DMS 273 (cell line): ENCODE measurements around the gene SLC26A9.

ENCODE experiments used
- DNase-seq: peaks from one replicate; lab custom pipeline; 2025; ENCODE audit not compliant: unreplicated experiment; lab: John Stamatoyannopoulos, UW

The SLC26A9 gene

DNA sequence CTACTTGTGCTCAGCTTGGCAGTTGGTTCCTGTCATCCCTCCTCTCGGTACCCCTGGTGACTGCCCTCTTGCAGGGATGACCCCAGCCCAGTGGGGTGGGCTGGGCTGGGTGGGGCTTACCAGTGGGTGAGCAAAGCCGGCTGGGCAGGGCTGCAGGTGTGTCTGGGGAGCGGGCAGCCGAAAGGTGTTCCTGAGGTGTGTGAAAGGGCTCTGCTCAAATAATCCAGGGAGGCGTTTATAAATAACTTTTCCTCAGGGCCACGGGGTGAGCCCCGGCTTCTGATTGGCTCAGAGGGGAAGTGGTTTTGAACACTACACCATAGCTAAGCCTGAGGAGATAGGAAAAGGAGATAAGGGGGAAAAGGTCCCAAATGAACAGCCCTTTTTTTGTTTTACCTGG, at the start of gene SLC26A9:
SLC26A9 (minus strand) TSS at position 212 of the 400 bp plus-strand sequence. CDS start 7,636 bp downstream, outside the sequence.
- DNase-seq, result no peak

DNA sequence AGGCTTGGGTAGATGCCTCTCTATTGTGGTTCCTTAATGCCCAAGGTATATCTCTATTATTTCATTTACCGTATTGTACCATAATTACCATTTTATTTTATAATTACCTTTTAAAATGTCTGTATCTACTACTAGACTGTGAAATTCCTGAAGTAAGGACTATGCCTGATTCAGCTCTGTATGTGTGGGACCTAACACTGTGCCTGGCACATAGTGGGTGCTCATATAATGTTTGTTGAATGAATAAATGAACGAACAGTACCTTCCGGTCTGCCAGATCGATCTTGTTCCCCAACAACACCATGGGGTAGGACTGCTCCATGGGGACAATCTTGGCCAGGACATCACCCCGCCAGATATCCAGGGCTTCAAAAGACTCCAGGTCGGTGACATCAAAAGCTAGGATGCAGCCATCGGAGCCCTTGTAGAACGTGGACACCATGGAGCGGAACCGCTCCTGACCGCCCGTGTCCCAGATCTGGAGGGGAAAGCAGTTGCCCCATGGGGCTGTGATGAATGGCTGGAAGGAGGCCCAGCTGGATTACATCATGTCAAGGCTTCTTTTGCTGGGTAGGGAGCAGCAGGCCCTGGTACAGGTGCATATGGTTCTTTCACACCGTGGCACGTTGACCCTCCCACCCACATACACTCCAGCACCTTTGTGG, 49.1 kb upstream of the SLC26A9 start:
- DNase-seq, result no peak

- DNase-seq, result no peak
Observed at GRCh38 chr1:205991237-205991636, 48.0 kb upstream of the SLC26A9 start.

DNA sequence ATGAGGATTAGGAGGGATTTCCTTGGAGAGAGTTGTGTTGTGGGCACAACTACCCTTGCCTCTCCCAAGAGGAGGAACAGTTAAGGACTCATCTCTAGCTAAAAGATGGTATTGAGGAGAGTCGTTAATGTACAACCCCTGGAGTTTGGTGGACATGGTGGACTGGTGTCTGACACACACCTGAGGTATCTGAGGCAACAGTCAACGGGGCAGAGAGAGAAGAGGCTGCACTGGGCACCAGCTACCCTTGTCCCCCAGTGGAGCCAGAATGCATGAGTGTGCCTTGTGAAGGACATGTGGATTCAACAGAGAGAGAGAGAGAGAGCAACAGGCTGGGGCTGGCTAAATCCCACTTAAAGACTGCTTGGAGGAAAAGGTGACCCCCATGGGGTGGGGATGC, 47.0 kb upstream of the SLC26A9 start:
- DNase-seq, result no peak

DNA sequence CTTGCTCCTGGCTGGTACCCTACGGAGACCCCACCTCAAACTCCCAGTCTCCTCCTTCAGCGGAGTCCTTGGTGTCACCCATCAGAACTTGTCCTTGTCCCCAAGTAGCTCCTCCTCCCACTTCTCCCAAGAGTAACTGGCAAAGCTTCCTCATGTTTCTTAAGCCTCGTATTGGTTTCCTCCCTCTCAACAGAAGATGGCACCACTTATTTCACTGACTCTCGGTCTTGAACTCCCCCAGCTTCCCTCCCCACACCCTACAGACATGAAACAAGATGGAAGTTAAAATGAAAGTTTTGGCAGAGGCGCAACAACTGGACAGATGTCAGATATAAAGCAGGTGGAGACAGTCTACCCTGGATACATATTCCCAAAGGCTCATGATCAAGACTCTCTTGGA, 46.5 kb upstream of the SLC26A9 start:
- no peak for DNase-seq

- no peak for DNase-seq
Observed at GRCh38 chr1:205988585-205988995, 45.3 kb upstream of the SLC26A9 start.

- no peak for DNase-seq
Observed at GRCh38 chr1:205986861-205987260, 43.6 kb upstream of the SLC26A9 start.

DNA sequence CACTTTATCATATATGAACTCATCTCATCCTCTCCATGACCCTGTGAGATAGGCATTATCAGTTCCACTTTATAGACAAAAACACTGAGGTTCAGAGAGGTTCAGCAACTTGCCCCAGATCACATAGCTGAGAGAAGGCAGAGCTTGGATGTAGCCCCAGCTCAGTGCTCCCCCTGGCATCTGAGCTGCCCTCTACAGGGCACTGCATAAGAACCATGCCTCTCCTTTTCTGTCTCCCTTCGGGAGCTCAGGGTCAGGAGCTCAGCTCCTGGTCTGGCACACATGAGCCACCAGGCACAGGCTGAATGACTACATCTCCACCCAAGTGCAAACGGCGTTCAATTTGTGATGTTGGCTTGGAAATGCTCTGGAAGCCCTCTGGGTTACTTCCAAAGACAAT, 43.0 kb upstream of the SLC26A9 start:
- peak; percentile 17 for DNase-seq

DNA sequence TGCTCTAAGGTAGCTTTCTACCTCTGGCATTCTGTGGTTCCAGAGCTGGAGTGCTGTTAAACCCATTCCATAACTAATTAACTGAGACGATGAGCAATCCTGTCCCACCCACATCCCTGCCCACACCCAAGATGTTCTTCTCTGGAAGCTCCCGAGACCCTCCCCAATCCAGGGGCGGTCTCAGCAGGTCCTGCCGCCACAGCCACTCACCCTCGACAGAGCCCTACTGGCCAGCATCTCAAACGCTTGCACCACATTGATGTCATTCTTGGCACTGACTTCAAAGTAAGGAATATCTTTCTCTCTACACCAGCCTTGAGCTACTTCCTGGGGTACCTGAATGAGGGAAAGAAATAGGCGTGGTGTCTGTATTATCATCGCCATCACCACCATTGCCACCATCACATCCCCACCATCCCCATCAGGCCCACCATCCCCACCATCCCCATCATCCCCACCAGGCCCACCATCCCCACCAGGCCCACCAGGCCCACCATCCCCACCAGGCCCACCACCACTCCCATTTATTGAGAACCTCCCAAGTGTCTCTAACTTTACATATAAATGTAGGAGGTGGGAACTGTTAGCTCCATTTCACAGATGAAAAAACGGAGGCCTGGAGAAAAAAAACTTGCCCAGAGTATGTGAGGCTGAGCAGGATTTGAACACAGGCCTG, 42.2 kb upstream of the SLC26A9 start:
- no peak for DNase-seq

- DNase-seq, result peak; percentile 81
Observed at GRCh38 chr1:205983925-205984725, 40.9 kb upstream of the SLC26A9 start.

DNA sequence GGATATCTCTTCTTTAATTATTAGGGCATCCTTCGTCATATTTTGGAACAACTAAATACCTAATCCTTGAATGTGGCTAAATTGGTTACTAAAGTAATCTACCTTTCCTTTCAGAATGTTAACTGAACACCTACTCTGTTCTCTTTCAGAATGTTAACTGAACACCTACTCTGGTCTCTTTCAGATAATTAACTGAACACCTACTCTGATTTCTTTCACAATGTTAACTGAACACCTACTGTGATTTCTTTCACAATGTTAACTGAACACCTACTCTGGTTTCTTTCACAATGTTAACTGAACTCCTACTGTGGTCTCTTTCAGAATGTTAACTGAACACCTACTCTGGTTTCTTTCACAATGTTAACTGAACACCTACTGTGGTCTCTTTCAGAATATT, 38.0 kb upstream of the SLC26A9 start:
- DNase-seq, result no peak

DNA sequence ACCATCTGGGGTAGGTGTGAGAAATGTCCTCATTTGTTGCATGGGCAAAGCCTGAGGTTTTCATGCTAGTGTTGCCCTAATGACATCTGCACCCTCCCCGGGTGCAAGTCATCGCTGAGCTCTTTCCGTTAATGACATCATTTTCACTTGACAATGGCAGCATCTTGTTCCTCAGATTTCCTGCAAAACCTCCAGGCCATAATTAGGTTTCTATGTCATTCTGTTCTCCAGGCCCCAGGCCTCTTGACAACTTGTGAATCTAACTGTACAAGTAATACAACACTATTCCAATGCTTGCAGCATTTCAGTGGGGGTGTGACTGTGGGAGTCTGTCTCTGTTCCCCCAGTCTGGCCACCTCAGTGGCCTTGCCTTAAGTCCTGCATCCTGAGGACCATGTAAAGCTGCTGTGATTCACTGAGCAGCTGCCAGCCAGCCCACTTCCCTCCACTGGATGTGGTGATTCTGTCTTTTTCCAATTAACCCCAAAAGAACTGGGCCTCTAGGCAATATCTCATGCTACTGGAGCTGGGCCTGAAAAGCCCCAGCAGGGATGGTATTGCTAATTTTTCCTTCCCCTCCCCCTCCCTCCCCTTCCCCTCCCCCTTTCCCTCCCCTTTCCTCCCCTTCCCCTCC, 37.1 kb upstream of the SLC26A9 start:
- no peak for DNase-seq

GRCh38 chr1:205979301-205979700, 36.0 kb upstream of the SLC26A9 start:
- DNase-seq, result no peak

DNA sequence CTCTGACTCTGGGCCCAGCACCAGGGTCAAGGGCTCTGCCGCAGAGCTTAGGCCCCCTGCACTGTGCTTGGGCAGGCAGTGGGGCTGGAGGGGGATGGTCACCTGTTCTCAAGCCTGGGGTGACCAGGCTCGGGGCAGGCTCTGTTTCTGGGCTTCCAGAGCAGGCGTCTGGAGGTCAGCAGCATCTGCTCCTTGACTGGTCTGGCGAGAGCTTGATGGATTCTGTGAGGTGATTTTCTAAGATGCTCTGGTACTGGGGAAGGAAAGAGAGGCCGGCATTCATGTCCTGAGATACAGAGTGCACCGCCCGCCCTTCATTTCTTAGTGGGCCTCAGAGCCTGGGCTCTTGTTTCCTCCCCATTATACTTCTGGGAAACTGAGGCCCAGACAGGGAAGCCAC, 35.4 kb upstream of the SLC26A9 start:
- DNase-seq, result no peak

- peak; percentile 91 for DNase-seq
Observed at GRCh38 chr1:205977402-205978014, 34.3 kb upstream of the SLC26A9 start.

DNA sequence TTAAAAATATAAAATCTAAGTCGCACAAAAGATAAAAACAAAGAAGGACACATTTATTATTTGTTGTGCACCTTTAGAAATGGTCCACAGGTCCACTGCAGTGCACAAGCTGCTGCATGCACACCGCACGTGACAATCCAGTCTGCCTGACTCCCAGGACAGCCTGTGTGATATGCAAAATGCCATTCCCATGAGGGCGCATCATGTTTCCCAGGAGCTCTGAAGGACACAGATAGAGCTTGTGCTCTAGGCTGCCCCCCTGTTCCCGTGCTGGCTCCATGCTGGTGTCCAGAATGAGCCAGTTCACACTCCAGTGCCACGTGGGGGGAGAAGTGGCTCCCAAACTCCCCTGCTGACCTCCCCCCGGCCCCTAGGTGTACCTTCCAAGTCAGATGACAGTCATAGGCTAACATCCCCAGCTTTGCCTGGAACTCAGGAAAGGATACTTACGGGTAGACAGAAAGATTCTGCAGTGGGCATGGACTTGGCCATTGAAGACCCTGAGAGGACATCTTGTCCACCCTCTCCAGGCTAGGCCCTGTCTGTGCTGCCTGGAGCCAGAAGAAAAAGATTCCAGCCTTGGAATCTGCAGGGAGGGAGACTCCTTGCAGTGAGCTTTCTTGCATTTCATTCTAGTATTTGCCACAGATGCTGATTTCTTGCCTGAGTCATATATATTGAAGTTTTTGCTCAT, 33.6 kb upstream of the SLC26A9 start:
- peak; percentile 80 for DNase-seq

DNA sequence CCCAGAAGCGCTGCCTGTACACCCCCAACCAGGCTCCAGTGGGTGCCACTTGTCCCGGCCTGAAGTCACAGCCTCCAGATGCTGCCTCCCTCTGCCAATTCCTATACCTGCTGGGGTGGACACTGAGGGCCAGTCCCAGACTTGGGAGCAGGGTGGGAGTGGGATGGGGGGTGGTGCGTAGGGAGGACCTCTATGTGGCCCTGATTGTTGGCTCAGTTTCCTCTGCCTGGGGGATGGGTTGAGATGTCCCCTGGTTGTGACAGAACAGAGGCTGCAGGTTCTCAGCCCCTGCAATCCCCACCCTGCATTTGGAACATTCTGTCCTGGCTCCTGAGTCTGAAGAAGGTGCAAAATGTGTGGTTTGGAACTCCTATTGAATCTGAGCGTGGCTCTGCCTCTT, 32.8 kb upstream of the SLC26A9 start:
- DNase-seq, result no peak

DNA sequence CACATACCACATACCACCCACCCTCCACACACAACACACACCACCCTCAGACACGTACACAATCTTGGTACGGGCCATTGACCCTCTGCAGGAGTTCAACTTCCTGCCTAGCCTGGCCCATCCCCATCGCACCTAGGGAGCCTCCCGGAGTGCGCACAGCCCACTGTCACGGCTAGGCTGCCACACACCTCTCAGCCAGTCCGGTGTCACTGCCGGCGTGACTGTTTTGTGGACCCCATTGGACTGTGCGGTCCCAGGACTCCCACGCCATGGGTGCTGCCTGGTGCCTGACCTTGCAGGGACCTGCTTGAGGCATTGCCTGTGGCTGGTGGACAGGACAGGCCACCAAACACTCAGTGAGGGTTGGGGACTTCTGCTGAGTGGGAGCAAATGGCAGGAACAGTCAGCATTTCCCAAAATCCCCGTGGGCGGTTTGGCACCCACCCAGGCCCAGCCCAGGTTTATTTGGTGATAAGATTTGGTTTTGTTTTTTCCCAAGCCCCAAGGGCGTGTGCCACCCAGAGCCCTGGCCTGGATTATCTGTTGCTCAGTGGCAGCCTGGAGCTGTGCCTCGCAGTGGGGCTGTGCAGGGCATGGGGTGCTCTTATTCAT, 32.2 kb upstream of the SLC26A9 start:
- DNase-seq, result no peak

- DNase-seq, result no peak
Observed at GRCh38 chr1:205974712-205975111, 31.5 kb upstream of the SLC26A9 start.
